Transverse colon (tissue), 4 donors: ENCODE results near the gene GLDC. TPM values are rescaled to one million over a fixed set of nuclear protein-coding genes. Genes with fewer than 3 reads are reported as not detected.

Experiments
- DNase-seq: peaks from one replicate; pipeline ENCODE4 v3.0.0-alpha.2; 2019
- H3K27ac ChIP-seq, 4 donors: fragments of 200-600 bp; sonication (generic); 2 replicates each; pipeline ENCODE4 v1.5.1; 2016 to 2018; ENCODE audit warnings: inconsistent platforms in 4 of 4
- H3K27me3 ChIP-seq: fragments of 200-600 bp; sonication (generic); 2 replicates; pipeline ENCODE4 v1.5.1; 2017; ENCODE audit warnings: inconsistent platforms
- H3K36me3 ChIP-seq, 4 donors: fragments of 200-600 bp; sonication (generic); 2 replicates each; pipeline ENCODE4 v1.5.1; 2017 to 2019; ENCODE audit warnings: inconsistent platforms in 4 of 4
- H3K4me1 ChIP-seq, 4 donors: fragments of 200-600 bp; sonication (generic); 2 replicates each; pipeline ENCODE4 v1.5.1; 2017 to 2020; ENCODE audit warnings: inconsistent platforms in 4 of 4
- H3K4me3 ChIP-seq, 4 donors: fragments of 200-600 bp; sonication (generic); 1 replicate in 1 of 4; 2 replicates in 3 of 4; pipeline versions ENCODE4 v1.5.1 to v1.6.1; 2017 to 2019; ENCODE audit warnings: inconsistent platforms in 4 of 4
- H3K9me3 ChIP-seq, 2 donors: fragments of 200-600 bp; sonication (generic); 2 replicates each; pipeline ENCODE4 v1.5.1; 2017 to 2019; ENCODE audit warnings: inconsistent platforms in 2 of 2
- CTCF ChIP-seq, 5 experiments: fragments of 200-600 bp in 3 of 5; fragments of 450-650 bp in 2 of 5; sonication (generic) in 3 of 5; IDR thresholded peaks; 1 replicate in 2 of 5; 2 replicates in 3 of 5; pipeline ENCODE4 v1.5.1; 2016 to 2017; ENCODE audit warnings: antibody characterized with exemption in 5 of 5, inconsistent platforms in 3 of 5, mild to moderate bottlenecking in 2 of 5, moderate library complexity in 1 of 5
- EP300 ChIP-seq: sonication (generic); formaldehyde crosslinking; IDR thresholded peaks from one replicate; pipeline ENCODE4 v1.6.1; 2017; ENCODE audit warnings: antibody characterized with exemption, low read depth
- POLR2A ChIP-seq: fragments of 450-650 bp; IDR thresholded peaks from one replicate; pipeline ENCODE4 v1.6.1; 2016; ENCODE audit warnings: antibody characterized with exemption, mild to moderate bottlenecking, moderate library complexity
- POLR2AphosphoS5 ChIP-seq, 3 donors: sonication (generic); formaldehyde crosslinking; IDR thresholded peaks; one replicate each; pipeline ENCODE4 v1.6.1; 2016; ENCODE audit warnings: antibody characterized with exemption in 3 of 3
- WGBS, 2 donors: methylation state at CpG; one replicate each; pipeline ENCODE4 v1.1.5; 2018; ENCODE audit warnings: low coverage in 1 of 2; 5-methylcytosine and 5-hydroxymethylcytosine counted together
- in situ Hi-C, 4 donors: fragments of 200-750 bp; cut with MboI; loops; one replicate each; pipeline versions ENCODE4 v1.15.0 to v1.15.1; 2017; ENCODE audit warnings: low sequenced_read_pairs in 3 of 4, low pct_ligation_motif_present in 1 of 4, low pct_unique_long_range_greater_than_20kb in 1 of 4
- intact Hi-C: fragments of 100-400 bp; cut with DNase I; formaldehyde crosslinking; loops from one replicate; pipeline ENCODE4 v1.15.1; 2023; ENCODE audit warnings: low total_unique reads
- total RNA-seq, 4 donors: library from RNA; depleted of rRNA; stranded (reverse); fragments of >200 nt; gene quantifications; one replicate each; pipeline ENCODE4 v1.1.0, GENCODE V29; 2016

The GLDC gene
- total RNA-seq, 4 donors from 2014 or later: 0.41 to 70.7 (median 2.4) TPM; not detected in 1

- no peak for DNase-seq
- H3K4me3 ChIP-seq: no peak overlapping the region
- no peaks in the 10 kb centered on the region for H3K36me3 ChIP-seq
- no peaks in the 10 kb centered on the region for H3K27me3 ChIP-seq
- intact Hi-C loops: no loop called here
- H3K4me1 ChIP-seq: no peaks in the 10 kb centered on the region
- no peaks in the 10 kb centered on the region for H3K9me3 ChIP-seq
- TF ChIP-seq EP300: no peak
- no peak for TF ChIP-seq POLR2A
- no peak for TF ChIP-seq CTCF (IDR thresholded peaks at IDR 0.05)
- TF ChIP-seq POLR2AphosphoS5 (IDR thresholded peaks at IDR 0.05): no peak
- H3K27ac ChIP-seq: no peak overlapping the region
- 92% methylated on average over 2 of the region's 2 CpGs; no CpG with 5 or more reads in 1 of the 2 donors for WGBS, 2 donors
- in situ Hi-C loops: no loop called here
Observed at GRCh38 chr9:6610073-6610472, 35.5 kb downstream of the GLDC start.

- H3K4me1 ChIP-seq: no peaks in the 10 kb centered on the region
- no peak overlapping the region for H3K27ac ChIP-seq
- no peaks in the 10 kb centered on the region for H3K9me3 ChIP-seq
- in situ Hi-C loops (no loop called here), intact Hi-C loops (no loop called here)
- no peaks in the 10 kb centered on the region for H3K27me3 ChIP-seq
- H3K36me3 ChIP-seq: no peaks in the 10 kb centered on the region
- no peak for DNase-seq
- TF ChIP-seq POLR2AphosphoS5 (IDR thresholded peaks at IDR 0.05): no peak
- no peak for TF ChIP-seq CTCF (IDR thresholded peaks at IDR 0.05)
- TF ChIP-seq EP300: no peak
- no peak for TF ChIP-seq POLR2A
- WGBS, 2 donors: 93% methylated on average over 11 of the region's 11 CpGs; no CpG with 5 or more reads in 1 of the 2 donors
- H3K4me3 ChIP-seq: no peak overlapping the region
Observed at GRCh38 chr9:6609497-6610016, 36.0 kb downstream of the GLDC start.

- no peaks in the 10 kb centered on the region for H3K36me3 ChIP-seq
- TF ChIP-seq POLR2A: no peak
- no peak for TF ChIP-seq CTCF (IDR thresholded peaks at IDR 0.05)
- no peak for TF ChIP-seq POLR2AphosphoS5 (IDR thresholded peaks at IDR 0.05)
- no peak for TF ChIP-seq EP300
- H3K9me3 ChIP-seq: no peaks in the 10 kb centered on the region
- intact Hi-C loops (no loop called here), in situ Hi-C loops (no loop called here)
- WGBS, 2 donors: 66 to 80% methylated on average over 4 to 5 of the region's 5 CpGs
- no peaks in the 10 kb centered on the region for H3K27me3 ChIP-seq
- no peaks in the 10 kb centered on the region for H3K4me1 ChIP-seq
- no peak overlapping the region for H3K27ac ChIP-seq
- no peak overlapping the region for H3K4me3 ChIP-seq
- DNase-seq: no peak
Observed at GRCh38 chr9:6605202-6605601, 40.3 kb downstream of the GLDC start.

GRCh38 chr9:6600426-6600825 is 45.1 kb downstream of the GLDC start:
- in situ Hi-C loops (no loop called here), intact Hi-C loops (no loop called here)
- Histone ChIP-seq H3K36me3 (no peaks in the 10 kb centered on the region), H3K4me3 (no peak overlapping the region), H3K4me1 (no peaks in the 10 kb centered on the region), H3K9me3 (no peaks in the 10 kb centered on the region), H3K27me3 (no peaks in the 10 kb centered on the region), H3K27ac (no peak overlapping the region)
- no peak for DNase-seq
- TF ChIP-seq POLR2AphosphoS5 (IDR thresholded peaks at IDR 0.05): no peak
- no peak for TF ChIP-seq CTCF (IDR thresholded peaks at IDR 0.05)
- no peak for TF ChIP-seq POLR2A
- no peak for TF ChIP-seq EP300
- 87 to 98% methylated on average over 3 to 4 of the region's 4 CpGs for WGBS, 2 donors
